B cell (primary cell): ENCODE results near the gene ERC1.

Experiments
- CTCF ChIP-seq: fragments of 200-600 bp; IDR thresholded peaks from one replicate; pipeline ENCODE4 v1.8.0; 2022; ENCODE audit warnings: antibody characterized with exemption, mild to moderate bottlenecking
- EZH2 ChIP-seq: IDR thresholded peaks from 2 replicates; pipeline ENCODE4 v1.6.1; 2012; ENCODE audit warnings: borderline replicate concordance, low read depth, mild to moderate bottlenecking, moderate library complexity, low read length; ENCODE audit not compliant: insufficient read depth, poor library complexity, severe bottlenecking

- no peak for TF ChIP-seq CTCF
- TF ChIP-seq EZH2, result no peak
Measured at GRCh38 chr12:1091350-1091749, 100.3 kb downstream of the ERC1 start.
